ENCODE data around the gene L3MBTL2.

- TF ChIP-seq GABPA (tag; conservative IDR thresholded peaks at IDR 0.05; ENCODE audit: low read depth) (no peak), ZNF3 (CRISPR knock-in tag; IDR thresholded peaks at IDR 0.05) (no peak), SRSF9 (IDR thresholded peaks at IDR 0.05; ENCODE audit: borderline replicate concordance, low read depth, low read length) (no peak), CTCF (IDR thresholded peaks at IDR 0.05 in 2 of 3, conservative IDR thresholded peaks at IDR 0.05 in 1 of 3; ENCODE audit: insufficient read depth in 2 of 3, low read depth in 1 of 3, low read length in 3 of 3) (no peak), POLR2AphosphoS5 (IDR thresholded peaks at IDR 0.05; ENCODE audit: control insufficient read depth, insufficient read depth, low read depth, low read length) (no peak), BRCA1 (IDR thresholded peaks at IDR 0.05) (no peak), BRCA1 (CRISPR knock-in tag; IDR thresholded peaks at IDR 0.05) (no peak), CBFA2T2 (conservative IDR thresholded peaks at IDR 0.05) (no peak), POLR2H (tag; IDR thresholded peaks at IDR 0.05; ENCODE audit: low read depth) (no peak), TBP (optimal IDR thresholded peaks at IDR 0.05; ENCODE audit: low read depth, low read length) (no peak), MGA (IDR thresholded peaks at IDR 0.05) (no peak), FOXK2 (conservative IDR thresholded peaks at IDR 0.05 in 1 of 2, IDR thresholded peaks at IDR 0.05 in 1 of 2; ENCODE audit: low read depth in 2 of 2) (no peak)
Measured at GRCh38 chr22:41247703-41248102, 42.6 kb downstream of the L3MBTL2 start.

All from K562 (cell line).